Neuronal stem cell (in vitro differentiated cells): ENCODE data around the gene ZGRF1.

ENCODE experiments used
- DNase-seq: peaks from one replicate; pipeline ENCODE4 v3.0.0-alpha.2; 2013; ENCODE audit warnings: low spot score
- H2AFZ ChIP-seq: one replicate; pipeline ENCODE4 v1.6.1; 2013; ENCODE audit warnings: mild to moderate bottlenecking, low read length, inconsistent platforms
- H2AK5ac ChIP-seq: 2 replicates; pipeline ENCODE4 v1.6.1; 2013; ENCODE audit warnings: low read depth, mild to moderate bottlenecking, inconsistent platforms, low read length, moderate library complexity, mixed read lengths
- H2BK120ac ChIP-seq: 2 replicates; pipeline ENCODE4 v1.6.1; 2013; ENCODE audit warnings: low read depth, mild to moderate bottlenecking, inconsistent platforms, low read length, moderate library complexity, mixed read lengths
- H2BK12ac ChIP-seq: one replicate; pipeline ENCODE4 v1.6.1; 2013; ENCODE audit warnings: low read length, inconsistent platforms
- H2BK15ac ChIP-seq: 2 replicates; pipeline ENCODE4 v1.6.1; 2013; ENCODE audit warnings: mild to moderate bottlenecking, low read length, inconsistent platforms, mixed read lengths
- H2BK5ac ChIP-seq: one replicate; pipeline ENCODE4 v1.6.1; 2013; ENCODE audit warnings: inconsistent platforms, mild to moderate bottlenecking, low read length, moderate library complexity
- H3K14ac ChIP-seq: one replicate; pipeline ENCODE4 v1.6.1; 2013; ENCODE audit warnings: low read length, inconsistent platforms
- H3K18ac ChIP-seq: 2 replicates; pipeline ENCODE4 v1.6.1; 2013; ENCODE audit warnings: low read length, inconsistent platforms
- H3K23ac ChIP-seq: 2 replicates; pipeline ENCODE4 v1.6.1; 2013; ENCODE audit warnings: low read depth, mild to moderate bottlenecking, mixed read lengths, low read length, inconsistent platforms; ENCODE audit not compliant: poor library complexity
- H3K27ac ChIP-seq: replicated peaks from 3 replicates; pipeline ENCODE4 v1.5.1; 2013; ENCODE audit warnings: low read length, inconsistent platforms
- H3K27me3 ChIP-seq, 3 experiments: 2 replicates each; pipeline ENCODE4 v1.6.1; 2013; ENCODE audit warnings: low read length in 3 of 3, mild to moderate bottlenecking in 2 of 3, inconsistent platforms in 1 of 3, low read depth in 1 of 3, mixed read lengths in 1 of 3, moderate library complexity in 1 of 3; ENCODE audit not compliant: control insufficient read depth in 3 of 3, insufficient read depth in 3 of 3
- H3K36me3 ChIP-seq, 2 donors: replicated peaks in 1 of 2; 2 replicates each; pipeline ENCODE4 v1.6.1; 2013; ENCODE audit warnings: low read length in 2 of 2; ENCODE audit not compliant: control insufficient read depth in 2 of 2, insufficient read depth in 2 of 2
- H3K4ac ChIP-seq: 2 replicates; pipeline ENCODE4 v1.6.1; 2013; ENCODE audit warnings: inconsistent platforms, mild to moderate bottlenecking, low read length, moderate library complexity
- H3K4me1 ChIP-seq, 2 donors: 1 replicate in 1 of 2; 2 replicates in 1 of 2; pipeline ENCODE4 v1.6.1; 2013; ENCODE audit warnings: low read length in 2 of 2, low read depth in 1 of 2; ENCODE audit not compliant: control insufficient read depth in 2 of 2, insufficient read depth in 1 of 2
- H3K4me2 ChIP-seq: one replicate; pipeline ENCODE4 v1.6.1; 2013; ENCODE audit warnings: mild to moderate bottlenecking, low read length, inconsistent platforms; ENCODE audit not compliant: insufficient read depth, poor library complexity, severe bottlenecking
- H3K4me3 ChIP-seq, 2 donors: 2 replicates each; pipeline ENCODE4 v1.5.1; 2013; ENCODE audit warnings: low read length in 2 of 2, mild to moderate bottlenecking in 2 of 2, inconsistent platforms in 1 of 2, moderate library complexity in 1 of 2
- H3K79me1 ChIP-seq: one replicate; pipeline ENCODE4 v1.6.1; 2013; ENCODE audit warnings: low read depth, mild to moderate bottlenecking, inconsistent platforms, low read length, moderate library complexity
- H3K9ac ChIP-seq: one replicate; pipeline ENCODE4 v1.6.1; 2013; ENCODE audit warnings: mild to moderate bottlenecking, low read depth, low read length, inconsistent platforms; ENCODE audit not compliant: poor library complexity
- H3K9me3 ChIP-seq, 2 donors: replicated peaks in 1 of 2; 2 replicates each; pipeline versions ENCODE3 to v1.6.1; 2013; ENCODE audit warnings: low read length in 2 of 2, mild to moderate bottlenecking in 2 of 2, inconsistent platforms in 1 of 2, low read depth in 1 of 2, mixed read lengths in 1 of 2, moderate library complexity in 1 of 2; ENCODE audit not compliant: control insufficient read depth in 2 of 2, insufficient read depth in 1 of 2
- H4K8ac ChIP-seq: one replicate; pipeline ENCODE4 v1.6.1; 2013; ENCODE audit warnings: low read depth, mild to moderate bottlenecking, inconsistent platforms, low read length, moderate library complexity
- H4K91ac ChIP-seq: one replicate; pipeline ENCODE4 v1.6.1; 2013; ENCODE audit warnings: low read length, low read depth, mild to moderate bottlenecking, inconsistent platforms; ENCODE audit not compliant: poor library complexity
- WGBS, 2 donors: extraction: QIAGEN DNeasy Blood & Tissue Kit; methylation state at CpG; one replicate each; pipeline ENCODE4 v1.1.7; 2013; ENCODE audit warnings: missing lambda C conversion rate in 2 of 2, mixed read lengths in 1 of 2; ENCODE audit not compliant: insufficient read length in 2 of 2, insufficient replicate concordance in 1 of 2; ENCODE audit errors: extremely low coverage in 2 of 2; 5-methylcytosine and 5-hydroxymethylcytosine counted together

Gene ZGRF1

GRCh38 chr4:112546476-112546875, 90.2 kb downstream of the ZGRF1 start:
- H3K9ac ChIP-seq: no peak overlapping the region
- no peak overlapping the region for H2BK120ac ChIP-seq
- H2BK12ac ChIP-seq: no peak overlapping the region
- H3K4me2 ChIP-seq: no peak overlapping the region
- no peaks in the 10 kb centered on the region for H3K79me1 ChIP-seq
- no peak overlapping the region for H2AFZ ChIP-seq
- H3K4me1 ChIP-seq: no peaks in the 10 kb centered on the region
- no CpG with 5 or more reads among the region's 2 CpGs for WGBS, 2 donors
- peaks cover 0 to 24% of the 10 kb centered on the region in 2 donors for H3K36me3 ChIP-seq
- H3K9me3 ChIP-seq: no peaks in the 10 kb centered on the region
- no peak overlapping the region for H4K91ac ChIP-seq
- H3K4ac ChIP-seq: no peak overlapping the region
- H3K23ac ChIP-seq: no peak overlapping the region
- H3K4me3 ChIP-seq: no peak overlapping the region
- no peak overlapping the region for H2BK15ac ChIP-seq
- no peak overlapping the region for H3K18ac ChIP-seq
- no peak overlapping the region for H4K8ac ChIP-seq
- H3K14ac ChIP-seq: no peak overlapping the region
- no peak overlapping the region for H2AK5ac ChIP-seq
- H3K27me3 ChIP-seq: no peaks in the 10 kb centered on the region
- DNase-seq: no peak
- H2BK5ac ChIP-seq: no peak overlapping the region
- H3K27ac ChIP-seq: no peak overlapping the region

- no peak overlapping the region for H2BK5ac ChIP-seq
- H3K27ac ChIP-seq: no peak overlapping the region
- no peak overlapping the region for H4K8ac ChIP-seq
- H3K9ac ChIP-seq: no peak overlapping the region
- no peak overlapping the region for H3K4me2 ChIP-seq
- DNase-seq: no peak
- no peak overlapping the region for H2BK12ac ChIP-seq
- H2BK120ac ChIP-seq: no peak overlapping the region
- H2BK15ac ChIP-seq: no peak overlapping the region
- no peaks in the 10 kb centered on the region for H3K4me1 ChIP-seq
- H4K91ac ChIP-seq: no peak overlapping the region
- no peak overlapping the region for H3K14ac ChIP-seq
- no peak overlapping the region for H3K4me3 ChIP-seq
- no peak overlapping the region for H3K4ac ChIP-seq
- H3K23ac ChIP-seq: no peak overlapping the region
- H3K27me3 ChIP-seq: no peaks in the 10 kb centered on the region
- H2AFZ ChIP-seq: no peak overlapping the region
- H3K9me3 ChIP-seq: no peaks in the 10 kb centered on the region
- no peak overlapping the region for H3K18ac ChIP-seq
- no peaks in the 10 kb centered on the region for H3K79me1 ChIP-seq
- peaks cover 0 to 26% of the 10 kb centered on the region in 2 donors for H3K36me3 ChIP-seq
- no CpG with 5 or more reads among the region's 3 CpGs for WGBS, 2 donors
- H2AK5ac ChIP-seq: no peak overlapping the region
Measured at GRCh38 chr4:112545346-112545745, 91.4 kb downstream of the ZGRF1 start.

- H4K91ac ChIP-seq: no peak overlapping the region
Measured at GRCh38 chr4:112540695-112541094, 96.0 kb downstream of the ZGRF1 start.

GRCh38 chr4:112536123-112536522, 100.6 kb downstream of the ZGRF1 start:
- H3K36me3 ChIP-seq: peaks cover 0 to 24% of the 10 kb centered on the region in 2 donors
- H3K4me3 ChIP-seq: no peak overlapping the region
- no peak overlapping the region for H2BK5ac ChIP-seq
- WGBS, 2 donors: no CpG with 5 or more reads among the region's 2 CpGs
- H3K4me2 ChIP-seq: no peak overlapping the region
- H4K91ac ChIP-seq: no peak overlapping the region
- no peaks in the 10 kb centered on the region for H3K79me1 ChIP-seq
- H3K4me1 ChIP-seq: no peaks in the 10 kb centered on the region
- H2AK5ac ChIP-seq: no peak overlapping the region
- H3K14ac ChIP-seq: no peak overlapping the region
- no peak overlapping the region for H2AFZ ChIP-seq
- H3K18ac ChIP-seq: no peak overlapping the region
- no peak overlapping the region for H2BK12ac ChIP-seq
- no peak overlapping the region for H2BK120ac ChIP-seq
- DNase-seq: no peak
- no peak overlapping the region for H3K27ac ChIP-seq
- H3K9ac ChIP-seq: no peak overlapping the region
- H4K8ac ChIP-seq: no peak overlapping the region
- H3K27me3 ChIP-seq: no peaks in the 10 kb centered on the region
- no peaks in the 10 kb centered on the region for H3K9me3 ChIP-seq
- no peak overlapping the region for H3K23ac ChIP-seq
- H3K4ac ChIP-seq: no peak overlapping the region
- H2BK15ac ChIP-seq: no peak overlapping the region

More at GRCh38 chr4:112540695-112541094, 96.0 kb downstream of the ZGRF1 start:
- Histone ChIP-seq H2AK5ac (no peak overlapping the region), H3K27me3 (no peaks in the 10 kb centered on the region), H2AFZ (no peak overlapping the region), H3K4ac (no peak overlapping the region), H2BK120ac (no peak overlapping the region), H3K36me3 (peaks cover 0 to 24% of the 10 kb centered on the region in 2 donors), H2BK12ac (no peak overlapping the region), H4K8ac (no peak overlapping the region), H3K14ac (no peak overlapping the region), H2BK5ac (no peak overlapping the region), H3K9ac (no peak overlapping the region), H2BK15ac (no peak overlapping the region), H3K18ac (no peak overlapping the region), H3K79me1 (no peaks in the 10 kb centered on the region), H3K27ac (no peak overlapping the region), H3K9me3 (no peaks in the 10 kb centered on the region), H3K4me1 (no peaks in the 10 kb centered on the region), H3K23ac (no peak overlapping the region), H3K4me3 (no peak overlapping the region), H3K4me2 (no peak overlapping the region)
- WGBS, 2 donors: no CpG with 5 or more reads among the region's 1 CpG
- DNase-seq: no peak
